Stimulated activated naive CD8-positive, alpha-beta T cell treated with anti-CD3 and anti-CD28 coated beads, Interleukin-15, Interleukin-2, amounts not matched to agents 100 U/mL and 50 U/mL, for 24 hours (primary cell): ENCODE measurements around the gene R3HCC1L.
"Not testable (repeated sequence)": the region's sequence is repeated elsewhere in the genome, so short reads cannot be mapped to it uniquely, and the experiment has no call there.

Experiments used
- ATAC-seq: fragments of 150-1000 bp; cut with Tn5 transposase; one replicate; pipeline ENCODE4 v1.10.0; 2021
- DNase-seq: peaks from one replicate; pipeline ENCODE4 v3.0.0; 2021

Gene R3HCC1L

GRCh38 chr10:98172495-98172894 lies 38.0 kb downstream of the R3HCC1L start:
- no peak for ATAC-seq

GRCh38 chr10:98173260-98173659 lies 38.8 kb downstream of the R3HCC1L start:
- ATAC-seq (no peak), DNase-seq (no peak)

More at GRCh38 chr10:98172495-98172894, 38.0 kb downstream of the R3HCC1L start:
- no peak for DNase-seq

- ATAC-seq = not testable (repeated sequence)
These were observed 48.0 kb downstream of the R3HCC1L start for GRCh38 chr10:98182351-98182915.

GRCh38 chr10:98186681-98187080 lies 52.2 kb downstream of the R3HCC1L start:
- no peak for DNase-seq
- no peak for ATAC-seq

More at GRCh38 chr10:98182351-98182915, 48.0 kb downstream of the R3HCC1L start:
- DNase-seq = not testable (repeated sequence)

GRCh38 chr10:98190773-98191172 lies 56.3 kb downstream of the R3HCC1L start:
- not testable (repeated sequence) for DNase-seq, ATAC-seq

GRCh38 chr10:98193037-98193436 lies 58.6 kb downstream of the R3HCC1L start:
- DNase-seq = no peak
- ATAC-seq = no peak

- no peak for DNase-seq
- no peak for ATAC-seq
These were observed 60.2 kb downstream of the R3HCC1L start for GRCh38 chr10:98194633-98195032.

- DNase-seq (no peak), ATAC-seq (no peak)
These were observed 60.7 kb downstream of the R3HCC1L start for GRCh38 chr10:98195120-98195519.

- ATAC-seq = no peak
- DNase-seq = no peak
These were observed 62.5 kb downstream of the R3HCC1L start for GRCh38 chr10:98196985-98197384.

GRCh38 chr10:98201760-98202159 lies 67.3 kb downstream of the R3HCC1L start:
- ATAC-seq (no peak), DNase-seq (no peak)

GRCh38 chr10:98202378-98202777 lies 67.9 kb downstream of the R3HCC1L start:
- no peak for DNase-seq
- ATAC-seq = no peak

GRCh38 chr10:98205351-98205750 lies 70.9 kb downstream of the R3HCC1L start:
- DNase-seq = no peak
- ATAC-seq = no peak

GRCh38 chr10:98208925-98209324 lies 74.5 kb downstream of the R3HCC1L start:
- no peak for DNase-seq
- no peak for ATAC-seq

- DNase-seq (no peak), ATAC-seq (no peak)
These were observed 75.0 kb downstream of the R3HCC1L start for GRCh38 chr10:98209441-98209840.

GRCh38 chr10:98212196-98212595 lies 77.7 kb downstream of the R3HCC1L start:
- no peak for ATAC-seq

GRCh38 chr10:98213740-98214139 lies 79.3 kb downstream of the R3HCC1L start:
- DNase-seq = no peak
- ATAC-seq = no peak

More at GRCh38 chr10:98212196-98212595, 77.7 kb downstream of the R3HCC1L start:
- no peak for DNase-seq

- no peak for DNase-seq
- ATAC-seq = no peak
These were observed 80.9 kb downstream of the R3HCC1L start for GRCh38 chr10:98215373-98215772.

- ATAC-seq (no peak), DNase-seq (no peak)
These were observed 83.3 kb downstream of the R3HCC1L start for GRCh38 chr10:98217801-98218200.

- no peak for ATAC-seq
- no peak for DNase-seq
These were observed 89.4 kb downstream of the R3HCC1L start for GRCh38 chr10:98223874-98224273.

GRCh38 chr10:98224509-98224908 lies 90.1 kb downstream of the R3HCC1L start:
- DNase-seq (no peak), ATAC-seq (no peak)

GRCh38 chr10:98224996-98225395 lies 90.5 kb downstream of the R3HCC1L start:
- ATAC-seq = no peak

GRCh38 chr10:98226508-98227144 lies 92.2 kb downstream of the R3HCC1L start:
- ATAC-seq (no peak), DNase-seq (no peak)

More at GRCh38 chr10:98224996-98225395, 90.5 kb downstream of the R3HCC1L start:
- no peak for DNase-seq

GRCh38 chr10:98227713-98228112 lies 93.3 kb downstream of the R3HCC1L start:
- not testable (repeated sequence) for DNase-seq, ATAC-seq

GRCh38 chr10:98228266-98228665 lies 93.8 kb downstream of the R3HCC1L start:
- not testable (repeated sequence) for DNase-seq, ATAC-seq
